Smooth muscle cell (in vitro differentiated cells): ENCODE data around the gene SBF2. TPM values are rescaled to one million over a fixed set of nuclear protein-coding genes. Genes with fewer than 3 reads are reported as not detected.

ENCODE experiments used
- DNase-seq: peaks from one replicate; lab custom pipeline; 2025; ENCODE audit not compliant: unreplicated experiment; lab: John Stamatoyannopoulos, UW
- H2AFZ ChIP-seq: fragments of 200-600 bp; sonication (generic); 2 replicates; pipeline ENCODE4 v1.6.0; 2016; ENCODE audit warnings: antibody characterized with exemption, low read depth, mild to moderate bottlenecking
- H3F3A ChIP-seq: fragments of 200-600 bp; sonication (generic); 2 replicates; pipeline ENCODE4 v1.6.0; 2017; ENCODE audit warnings: antibody characterized with exemption, low read depth
- H3K27ac ChIP-seq: fragments of 200-600 bp; sonication (generic); 2 replicates; pipeline ENCODE4 v1.5.1; 2016; ENCODE audit warnings: low read depth, mild to moderate bottlenecking
- H3K27me3 ChIP-seq: fragments of 200-600 bp; sonication (generic); 2 replicates; pipeline ENCODE4 v1.6.1; 2016; ENCODE audit warnings: low read depth, mild to moderate bottlenecking
- H3K36me3 ChIP-seq: fragments of 200-600 bp; sonication (generic); 2 replicates; pipeline ENCODE4 v1.5.1; 2016; ENCODE audit warnings: low read depth
- H3K4me1 ChIP-seq: fragments of 200-600 bp; sonication (generic); 2 replicates; pipeline ENCODE4 v1.5.1; 2016; ENCODE audit warnings: low read depth
- H3K4me2 ChIP-seq: fragments of 200-600 bp; sonication (generic); 2 replicates; pipeline ENCODE4 v1.6.0; 2016; ENCODE audit warnings: mild to moderate bottlenecking
- H3K4me3 ChIP-seq: fragments of 200-600 bp; sonication (generic); 2 replicates; pipeline ENCODE4 v1.5.1; 2016; ENCODE audit warnings: mild to moderate bottlenecking
- H3K79me2 ChIP-seq: fragments of 200-600 bp; sonication (generic); 2 replicates; pipeline ENCODE4 v1.6.0; 2016; ENCODE audit warnings: low read depth, mild to moderate bottlenecking
- H3K9ac ChIP-seq: fragments of 200-600 bp; sonication (generic); 2 replicates; pipeline ENCODE4 v1.6.0; 2016; ENCODE audit warnings: low read depth
- H3K9me3 ChIP-seq: fragments of 200-600 bp; sonication (generic); replicated peaks from 2 replicates; pipeline ENCODE4 v1.5.1; 2016; ENCODE audit warnings: low read depth
- H4K20me1 ChIP-seq: fragments of 200-600 bp; sonication (generic); 2 replicates; pipeline ENCODE4 v1.6.0; 2016; ENCODE audit warnings: low read depth
- CTCF ChIP-seq: fragments of 200-600 bp; sonication (generic); IDR thresholded peaks from 2 replicates; pipeline ENCODE4 v1.5.1; 2017; ENCODE audit warnings: borderline replicate concordance, mild to moderate bottlenecking, antibody characterized with exemption; ENCODE audit not compliant: insufficient read depth, poor library complexity, severe bottlenecking
- WGBS: methylation state at CpG from one replicate; pipeline ENCODE4 v1.1.7; 2016; ENCODE audit warnings: low lambda C conversion rate; 5-methylcytosine and 5-hydroxymethylcytosine counted together
- polyA plus RNA-seq: library from polyadenylated mRNA; unstranded; fragments of >200 nt; fragmentation: Nextera tagmentation; extraction: Ambion mirVana; gene quantifications from 2 replicates; pipeline ENCODE4 v1.2.1, GENCODE V29; 2016
- total RNA-seq: library from RNA; depleted of rRNA; stranded (reverse); fragments of >200 nt; gene quantifications from 2 replicates; pipeline ENCODE4 v1.2.3, GENCODE V29; 2014

The SBF2 gene
- total and polyA plus RNA-seq, 2 experiments from 2014 or later: 19.0 to 80.7 TPM

GRCh38 chr11:9758637-9759518, 535.1 kb downstream of the SBF2 start:
- H3K79me2 ChIP-seq: no peaks in the 10 kb centered on the region
- H3F3A ChIP-seq: peaks cover 26% of the 10 kb centered on the region
- no peaks in the 10 kb centered on the region for H4K20me1 ChIP-seq
- no peaks in the 10 kb centered on the region for H3K9me3 ChIP-seq
- TF ChIP-seq CTCF: no peak
- H3K4me1 ChIP-seq: peaks cover 13% of the 10 kb centered on the region
- H3K9ac ChIP-seq: peak overlapping the region; percentile 72
- H3K4me3 ChIP-seq: peak overlapping the region; percentile 60
- H3K4me2 ChIP-seq: peak overlapping the region; percentile 91
- H3K27me3 ChIP-seq: no peaks in the 10 kb centered on the region
- no peaks in the 10 kb centered on the region for H3K36me3 ChIP-seq
- H2AFZ ChIP-seq: no peak overlapping the region
- H3K27ac ChIP-seq: peak overlapping the region; percentile 97
- 9% methylated on average over 44 of the region's 58 CpGs for WGBS
- peak; percentile 63 for DNase-seq

DNA sequence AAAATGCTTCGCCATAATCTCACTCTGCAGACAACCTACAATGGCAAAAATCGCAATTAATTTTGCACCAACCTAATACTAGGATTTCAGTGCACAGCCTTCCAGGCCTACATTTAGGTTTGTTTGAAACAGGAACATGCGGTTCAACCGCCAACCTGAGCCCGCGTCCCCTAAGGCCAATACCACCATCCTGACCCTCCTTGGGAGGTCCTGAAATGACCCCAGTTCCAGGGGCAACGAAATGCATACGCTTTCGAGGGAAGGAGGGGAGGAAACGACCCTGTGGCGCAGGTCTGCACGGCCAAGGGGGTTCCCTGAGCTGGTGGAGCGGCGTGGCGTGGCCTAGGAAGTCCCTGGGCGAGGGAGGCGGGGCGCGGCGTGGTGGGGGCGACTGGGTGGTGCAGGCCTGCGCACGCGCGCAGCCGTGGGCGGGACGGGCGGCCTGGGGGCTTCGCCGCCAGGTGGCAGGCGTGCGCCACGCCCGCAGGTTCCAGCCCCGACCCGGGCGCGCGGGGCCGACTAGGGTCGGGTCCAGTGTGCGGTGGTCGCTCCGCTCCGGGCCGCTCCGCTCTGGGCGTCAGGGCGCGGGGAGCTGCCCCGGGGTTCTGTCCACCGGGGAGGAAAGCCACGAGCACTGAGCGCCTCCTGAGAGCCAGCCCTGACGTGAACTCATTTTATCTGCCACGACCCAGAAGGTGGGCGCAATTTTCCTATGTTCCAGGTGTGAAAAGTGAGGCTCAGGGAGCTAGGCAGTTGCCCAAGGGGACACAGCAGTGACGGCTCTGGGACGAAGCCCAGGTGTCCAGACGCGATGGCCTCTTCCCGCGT, 536.0 kb downstream of the SBF2 start:
- DNase-seq: peak; percentile 69
- no peaks in the 10 kb centered on the region for H3K79me2 ChIP-seq
- H3K9ac ChIP-seq: peak overlapping the region; percentile 72
- 10% methylated on average over 47 of the region's 64 CpGs for WGBS
- H3K9me3 ChIP-seq: no peaks in the 10 kb centered on the region
- H3K4me2 ChIP-seq: peak overlapping the region; percentile 91
- H3K36me3 ChIP-seq: no peaks in the 10 kb centered on the region
- H3F3A ChIP-seq: peaks cover 26% of the 10 kb centered on the region
- no peaks in the 10 kb centered on the region for H4K20me1 ChIP-seq
- peak overlapping the region; percentile 97 for H3K27ac ChIP-seq
- TF ChIP-seq CTCF: peak; percentile 87
- no peaks in the 10 kb centered on the region for H3K27me3 ChIP-seq
- H3K4me3 ChIP-seq: peak overlapping the region; percentile 60
- peaks cover 17% of the 10 kb centered on the region for H3K4me1 ChIP-seq
- no peak overlapping the region for H2AFZ ChIP-seq

GRCh38 chr11:9756878-9757277, 537.1 kb downstream of the SBF2 start:
- Histone ChIP-seq H3K4me2 (no peak overlapping the region), H3K9me3 (no peaks in the 10 kb centered on the region), H3K79me2 (no peaks in the 10 kb centered on the region), H2AFZ (no peak overlapping the region), H3K9ac (no peak overlapping the region), H3K4me3 (no peak overlapping the region), H4K20me1 (no peaks in the 10 kb centered on the region), H3K27ac (peak overlapping the region; percentile 58), H3K4me1 (peaks cover 22% of the 10 kb centered on the region), H3F3A (peaks cover 26% of the 10 kb centered on the region), H3K36me3 (no peaks in the 10 kb centered on the region), H3K27me3 (no peaks in the 10 kb centered on the region)
- 96% methylated on average over 6 of the region's 6 CpGs for WGBS
- no peak for DNase-seq
- no peak for TF ChIP-seq CTCF
